ENCODE measurements around the gene ZBED2.
"Not testable (repeated sequence)": the region's sequence is repeated elsewhere in the genome, so short reads cannot be mapped to it uniquely, and the experiment has no call there.

- TF ChIP-seq CTCF (optimal IDR thresholded peaks at IDR 0.05 in 1 of 3, IDR thresholded peaks at IDR 0.05 in 1 of 3, conservative IDR thresholded peaks at IDR 0.05 in 1 of 3; ENCODE audit: extremely low read depth in 1 of 3, insufficient read depth in 2 of 3, low read length in 3 of 3); EZH2 (IDR thresholded peaks at IDR 0.05; ENCODE audit: low read length): not testable (repeated sequence)
Observed at GRCh38 chr3:111561902-111562301, 33.2 kb downstream of the ZBED2 start.

Data from keratinocyte (primary cell).